Measurements from ENCODE around the gene QPRT. TPM values are rescaled to one million over a fixed set of nuclear protein-coding genes. Genes with fewer than 3 reads are reported as not detected.
"Not testable (repeated sequence)": the region's sequence is repeated elsewhere in the genome, so short reads cannot be mapped to it uniquely, and the experiment has no call there.

Gene QPRT
- polyA plus RNA-seq, 3 donors: 171 to 206 (median 173) TPM

- no peak for DNase-seq
These were observed 64.5 kb downstream of the QPRT start for GRCh38 chr16:29743475-29743826.

GRCh38 chr16:29743827-29744531 is 65.0 kb downstream of the QPRT start:
- no peak for DNase-seq

GRCh38 chr16:29744541-29745101 is 65.6 kb downstream of the QPRT start:
- no peak for DNase-seq

GRCh38 chr16:29745121-29745852 is 66.3 kb downstream of the QPRT start:
- DNase-seq: no peak

GRCh38 chr16:29745853-29746345 is 66.9 kb downstream of the QPRT start, which contains the start of gene C16orf54:
TSS of gene C16orf54 (minus strand) at chr16:29745990. CDS start at chr16:29744951, 1,039 bp downstream.
- DNase-seq: no peak

DNA sequence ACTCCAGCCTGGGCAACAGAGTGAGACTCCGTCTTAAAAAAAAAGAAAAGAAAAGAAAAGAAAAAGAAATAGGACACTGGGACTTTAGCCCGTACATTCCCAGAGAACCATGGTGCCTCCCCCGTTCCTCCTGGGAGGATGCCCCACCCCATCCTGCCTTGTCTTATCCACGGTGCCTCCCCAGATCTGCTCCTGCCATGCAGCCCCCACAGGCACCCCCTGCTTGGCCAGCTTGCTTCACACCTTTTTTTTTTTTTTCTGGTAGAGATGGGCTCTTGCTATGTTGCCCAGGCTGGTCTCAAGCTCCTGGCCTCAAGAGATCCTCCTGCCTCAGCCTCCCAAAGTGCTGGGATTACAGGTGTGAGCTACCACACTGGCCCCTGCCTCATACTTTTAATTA is 67.5 kb downstream of the QPRT start:
- not testable (repeated sequence) for DNase-seq

Other genes starting within 250 kb of the QPRT start
- gene BOLA2, start 224.8 kb upstream of the QPRT start, polyA plus RNA-seq (ENCODE audit: insufficient read length in 3 of 3): 1 to 10 TPM; 2.7 to 7.1 (median 4.9) TPM
- 10 to 100 TPM in 2 of 3 donors, 1 to 10 TPM in 1; 9.6 to 18.0 (median 10.4) TPM for gene SLX1B, start 224.6 kb upstream of the QPRT start, polyA plus RNA-seq (ENCODE audit: insufficient read length in 3 of 3)
- 10 to 100 TPM in 2 of 3 donors, 1 to 10 TPM in 1; 9.3 to 27.2 (median 21.0) TPM for gene SULT1A4, start 219.3 kb upstream of the QPRT start, polyA plus RNA-seq (ENCODE audit: insufficient read length in 3 of 3)
- gene NPIPB12, start 172.8 kb upstream of the QPRT start, polyA plus RNA-seq (ENCODE audit: insufficient read length in 3 of 3): 100 to 1,000 TPM in 1 of 3 donors, 10 to 100 TPM in 2; 27.8 to 144 (median 95.3) TPM
- 1 to 10 TPM; 2.7 to 2.8 (median 2.8) TPM for gene SPN, start 15.9 kb upstream of the QPRT start, polyA plus RNA-seq (ENCODE audit: insufficient read length in 3 of 3)
- under 1 TPM; 0.12 to 0.34 (median 0.17) TPM for gene C16orf54, start 66.8 kb downstream of the QPRT start, polyA plus RNA-seq (ENCODE audit: insufficient read length in 3 of 3)
- gene ZG16, start 99.1 kb downstream of the QPRT start, polyA plus RNA-seq (ENCODE audit: insufficient read length in 3 of 3): under 1 TPM in 2 of 3 donors, not detected in 1; 0.03 to 0.05 TPM
- gene KIF22, start 111.6 kb downstream of the QPRT start, polyA plus RNA-seq (ENCODE audit: insufficient read length in 3 of 3): 10 to 100 TPM; 68.2 to 81.8 (median 77.3) TPM
- 100 to 1,000 TPM; 330 to 392 (median 348) TPM for gene MAZ, start 127.3 kb downstream of the QPRT start, polyA plus RNA-seq (ENCODE audit: insufficient read length in 3 of 3)
- gene PRRT2, start 133.0 kb downstream of the QPRT start, polyA plus RNA-seq (ENCODE audit: insufficient read length in 3 of 3): 10 to 100 TPM; 15.4 to 22.5 (median 21.6) TPM
- 10 to 100 TPM; 40.2 to 44.1 (median 43.6) TPM for gene PAGR1, start 137.0 kb downstream of the QPRT start, polyA plus RNA-seq (ENCODE audit: insufficient read length in 3 of 3)
- 10 to 100 TPM; 16.1 to 24.7 (median 24.2) TPM for gene MVP, start 141.3 kb downstream of the QPRT start, polyA plus RNA-seq (ENCODE audit: insufficient read length in 3 of 3)
- gene CDIPT, start 184.0 kb downstream of the QPRT start, polyA plus RNA-seq (ENCODE audit: insufficient read length in 3 of 3): 100 to 1,000 TPM; 111 to 120 (median 117) TPM
- gene SEZ6L2, start 220.4 kb downstream of the QPRT start, polyA plus RNA-seq (ENCODE audit: insufficient read length in 3 of 3): 10 to 100 TPM; 10.1 to 13.6 (median 11.7) TPM
- 1 to 10 TPM in 2 of 3 donors, under 1 TPM in 1; 0.95 to 1.4 (median 1.0) TPM for gene ASPHD1, start 221.3 kb downstream of the QPRT start, polyA plus RNA-seq (ENCODE audit: insufficient read length in 3 of 3)
- gene KCTD13, start 247.0 kb downstream of the QPRT start, polyA plus RNA-seq (ENCODE audit: insufficient read length in 3 of 3): 10 to 100 TPM; 14.8 to 30.9 (median 29.4) TPM